Bronchial epithelial cell (primary cell): ENCODE measurements around the gene DSCAML1. TPM values are rescaled to one million over a fixed set of nuclear protein-coding genes. Genes with fewer than 3 reads are reported as not detected.

ENCODE experiments used
- DNase-seq: peaks from one replicate; pipeline ENCODE4 v3.0.0-alpha.2; 2010; ENCODE audit warnings: low read depth
- FAIRE-seq: peaks from 2 replicates; lab custom pipeline; 2011; peaks lifted over from hg19 to GRCh38; lab: Jason Lieb, UNC
- H3K27me3 ChIP-seq: 2 replicates; pipeline ENCODE4 v1.5.1; 2011; ENCODE audit warnings: low read length; ENCODE audit not compliant: control insufficient read depth, insufficient read depth
- H3K36me3 ChIP-seq: 2 replicates; pipeline ENCODE4 v1.5.1; 2011; ENCODE audit warnings: low read length; ENCODE audit not compliant: control insufficient read depth, insufficient read depth
- H3K4me3 ChIP-seq: 2 replicates; pipeline ENCODE4 v1.5.1; 2011; ENCODE audit warnings: mild to moderate bottlenecking, low read depth, low read length, control low read depth
- total RNA-seq: library from RNA; depleted of rRNA; stranded (reverse); fragments of >200 nt; gene quantifications from 2 replicates; pipeline ENCODE4 v1.2.1, GENCODE V29; 2014
- TF ChIP-seq, protein P1 (sequence below): IDR thresholded peaks from 2 replicates; pipeline ENCODE4 v1.5.1; 2011; ENCODE audit warnings: mild to moderate bottlenecking, moderate library complexity, low read length, control low read depth, inconsistent platforms; ENCODE audit not compliant: insufficient read depth, severe bottlenecking

The DSCAML1 gene
- total RNA-seq, 1 donor from 2014 or later, result under 0.01 TPM

DNA sequence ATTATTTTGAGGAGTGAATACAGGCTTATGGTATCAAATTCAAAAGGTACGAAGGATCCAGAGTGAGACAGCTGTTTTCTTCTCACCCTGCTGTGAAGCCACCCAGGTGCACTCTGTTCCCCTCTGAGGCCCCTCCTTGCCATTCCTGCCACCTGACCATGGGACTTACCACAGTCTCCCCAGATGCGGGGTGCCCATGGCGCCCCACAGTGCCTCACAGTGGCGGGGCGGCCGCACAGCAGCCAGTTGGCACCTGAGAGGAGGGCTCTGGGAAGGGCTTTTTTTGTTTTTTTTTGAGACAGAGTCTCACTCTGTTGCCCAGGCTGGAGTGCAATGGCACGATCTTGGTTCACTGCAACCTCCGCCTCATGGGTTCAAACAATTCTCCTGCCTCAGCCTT, 317.6 kb downstream of the DSCAML1 start:
- no peak for FAIRE-seq

DNA sequence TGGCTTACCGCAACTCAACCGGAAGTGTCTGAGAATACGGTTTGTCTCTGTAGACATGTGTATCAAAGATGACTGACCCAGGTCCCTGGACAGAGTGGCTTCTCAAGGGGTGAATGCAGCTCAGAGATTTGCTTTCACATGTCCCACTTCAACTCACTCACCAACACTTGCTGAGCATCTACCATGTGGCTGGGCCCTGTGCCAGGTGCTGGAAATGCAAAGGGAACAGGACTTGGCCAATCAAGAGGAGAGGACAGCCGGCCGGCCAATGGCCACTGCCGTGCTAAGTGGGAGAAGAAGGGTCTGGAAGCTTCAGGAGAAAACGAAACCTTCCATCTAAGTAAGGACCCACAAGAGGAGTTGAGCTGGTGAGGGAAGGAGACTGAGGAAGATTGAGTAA, 318.1 kb downstream of the DSCAML1 start:
- DNase-seq (no peak), FAIRE-seq (peak; percentile 89)
- Histone ChIP-seq H3K27me3 (peaks cover 1% of the 10 kb centered on the region), H3K4me3 (no peak overlapping the region), H3K36me3 (no peaks in the 10 kb centered on the region)
- TF ChIP-seq, protein P1, sequence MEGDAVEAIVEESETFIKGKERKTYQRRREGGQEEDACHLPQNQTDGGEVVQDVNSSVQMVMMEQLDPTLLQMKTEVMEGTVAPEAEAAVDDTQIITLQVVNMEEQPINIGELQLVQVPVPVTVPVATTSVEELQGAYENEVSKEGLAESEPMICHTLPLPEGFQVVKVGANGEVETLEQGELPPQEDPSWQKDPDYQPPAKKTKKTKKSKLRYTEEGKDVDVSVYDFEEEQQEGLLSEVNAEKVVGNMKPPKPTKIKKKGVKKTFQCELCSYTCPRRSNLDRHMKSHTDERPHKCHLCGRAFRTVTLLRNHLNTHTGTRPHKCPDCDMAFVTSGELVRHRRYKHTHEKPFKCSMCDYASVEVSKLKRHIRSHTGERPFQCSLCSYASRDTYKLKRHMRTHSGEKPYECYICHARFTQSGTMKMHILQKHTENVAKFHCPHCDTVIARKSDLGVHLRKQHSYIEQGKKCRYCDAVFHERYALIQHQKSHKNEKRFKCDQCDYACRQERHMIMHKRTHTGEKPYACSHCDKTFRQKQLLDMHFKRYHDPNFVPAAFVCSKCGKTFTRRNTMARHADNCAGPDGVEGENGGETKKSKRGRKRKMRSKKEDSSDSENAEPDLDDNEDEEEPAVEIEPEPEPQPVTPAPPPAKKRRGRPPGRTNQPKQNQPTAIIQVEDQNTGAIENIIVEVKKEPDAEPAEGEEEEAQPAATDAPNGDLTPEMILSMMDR, result no peak

More for the DNA sequence above, 317.6 kb downstream of the DSCAML1 start:
- no peak for DNase-seq
- Histone ChIP-seq H3K4me3 (no peak overlapping the region), H3K36me3 (no peaks in the 10 kb centered on the region), H3K27me3 (peaks cover 1% of the 10 kb centered on the region)
- TF ChIP-seq, protein P1, result no peak

DNA sequence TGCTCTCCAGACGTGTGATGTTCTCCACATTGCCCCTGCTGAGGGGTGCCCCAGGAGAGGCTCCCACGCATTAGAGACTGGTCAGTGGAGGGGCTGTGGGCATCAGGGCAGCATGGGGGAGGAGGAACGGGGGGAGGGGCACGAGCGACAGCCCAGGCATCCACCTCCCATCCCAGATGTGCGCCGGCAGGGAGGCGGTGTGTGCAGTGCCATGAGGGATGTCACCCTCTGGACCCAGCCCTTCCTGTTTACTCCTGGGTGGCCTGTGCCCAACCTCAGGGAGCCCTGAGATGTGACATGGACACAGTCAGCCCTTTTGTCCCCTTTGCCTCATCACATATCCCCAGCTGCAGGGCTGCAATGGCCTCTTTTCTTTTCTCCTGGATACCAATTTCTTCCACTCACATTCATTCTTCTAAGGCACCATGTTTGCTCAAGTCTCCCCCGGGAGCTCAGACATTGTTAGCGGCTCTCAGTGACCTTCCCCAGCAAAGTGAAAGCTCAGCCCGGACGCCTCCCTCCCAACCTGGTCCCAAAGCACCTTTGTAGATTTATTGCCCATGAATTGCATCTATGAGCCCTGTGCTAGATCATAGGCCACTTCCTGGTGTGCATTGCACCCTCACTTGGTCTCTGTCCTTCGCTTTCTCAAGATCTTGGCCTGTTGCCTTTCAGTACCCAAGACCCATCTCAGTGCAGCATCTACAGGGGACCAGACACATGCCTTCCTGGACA, 318.7 kb downstream of the DSCAML1 start:
- H3K4me3 ChIP-seq, result no peak overlapping the region
- DNase-seq, result no peak
- H3K36me3 ChIP-seq, result no peaks in the 10 kb centered on the region
- FAIRE-seq, result no peak
- peaks cover 1% of the 10 kb centered on the region for H3K27me3 ChIP-seq
- TF ChIP-seq, protein P1, result no peak

DNA sequence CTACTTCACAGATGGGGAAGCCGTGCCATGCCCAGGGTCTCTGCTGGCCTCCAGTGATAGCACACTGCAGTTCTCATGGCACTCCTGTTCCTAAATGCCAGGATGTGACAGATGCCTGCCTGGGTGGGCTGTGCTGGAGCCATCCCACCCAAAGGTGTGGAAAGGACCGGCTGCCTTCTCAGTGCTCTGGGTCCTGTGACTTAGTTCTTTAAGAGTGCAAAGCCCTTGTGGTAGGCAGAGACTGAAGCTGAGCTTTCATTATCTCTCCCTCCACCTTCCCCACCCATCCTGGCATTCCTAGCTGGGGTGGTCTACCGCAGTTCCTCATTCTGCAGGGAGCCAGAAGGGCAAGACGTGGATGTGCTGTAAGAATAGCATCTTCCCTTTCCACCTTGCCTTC, 319.3 kb downstream of the DSCAML1 start:
- H3K27me3 ChIP-seq, result peaks cover 1% of the 10 kb centered on the region
- FAIRE-seq (peak; percentile 18), DNase-seq (no peak)
- no peaks in the 10 kb centered on the region for H3K36me3 ChIP-seq
- no peak overlapping the region for H3K4me3 ChIP-seq
- TF ChIP-seq, protein P1, result no peak

DNA sequence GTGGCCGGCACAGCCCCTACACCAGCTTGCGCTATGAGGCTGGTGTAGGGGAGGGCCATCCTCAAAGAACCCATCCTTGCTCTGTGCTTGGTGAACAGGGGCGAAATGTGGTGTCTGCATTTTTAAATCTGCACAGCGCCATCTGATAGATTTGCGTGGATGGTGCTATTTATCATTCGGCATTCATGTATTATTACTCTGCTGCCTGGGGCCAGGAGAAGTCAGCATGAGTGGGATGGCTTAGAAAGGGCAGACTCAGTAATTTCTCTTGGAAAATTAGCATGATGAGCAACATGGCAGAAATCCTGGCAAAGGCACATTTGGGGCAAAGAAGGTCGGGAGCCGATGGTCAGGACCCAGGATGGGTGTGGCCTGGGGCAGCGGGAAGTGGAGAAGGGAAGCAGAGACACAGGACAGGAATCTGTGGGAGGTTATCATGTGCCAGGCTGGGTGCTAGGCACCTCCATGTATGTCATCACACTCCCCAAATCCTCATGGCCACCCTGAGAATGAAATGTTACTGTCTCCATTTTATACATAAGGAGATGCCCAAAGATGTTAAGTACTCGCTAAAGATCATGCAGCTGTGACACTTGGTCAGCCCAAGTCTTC, 320.4 kb downstream of the DSCAML1 start:
- TF ChIP-seq, protein P1, result no peak
- no peak for FAIRE-seq

More for the DNA sequence above, 320.4 kb downstream of the DSCAML1 start:
- H3K36me3 ChIP-seq, result no peaks in the 10 kb centered on the region
- DNase-seq, result no peak
- H3K27me3 ChIP-seq, result peaks cover 1% of the 10 kb centered on the region
- H3K4me3 ChIP-seq, result no peak overlapping the region
